OCI-LY7 (cell line): ENCODE measurements around the gene SWAP70. TPM values are rescaled to one million over a fixed set of nuclear protein-coding genes. Genes with fewer than 3 reads are reported as not detected.

ENCODE experiments used
- BruUV-seq: library from RNA; stranded (reverse); fragments of 400-500 nt; replicated peaks from 2 replicates; lab custom pipeline; 2021; lab: Mats Ljungman, UMichigan
- CTCF ChIA-PET: fragments of 300-600 bp; sonication (Branson Sonifier 250); formaldehyde crosslinking; loops from one replicate; lab custom pipeline; 2022; ENCODE audit warnings: antibody characterized with exemption; ENCODE audit not compliant: unreplicated experiment; lab: Charles Lee
- POLR2A ChIA-PET: fragments of 300-600 bp; sonication (Branson Sonifier 250); formaldehyde crosslinking; loops from one replicate; lab custom pipeline; 2022; ENCODE audit warnings: antibody characterized with exemption; lab: Charles Lee
- DNase-seq: peaks from one replicate; pipeline ENCODE4 v3.0.0-alpha.2; 2015; ENCODE audit warnings: low spot score
- H2AFZ ChIP-seq: fragments of 200-600 bp; sonication (generic), shearing (Covaris generic); 2 replicates; pipeline ENCODE4 v1.6.1; 2014; ENCODE audit warnings: mild to moderate bottlenecking, antibody characterized with exemption, low read length, moderate library complexity
- H3K27ac ChIP-seq: fragments of 200-600 bp; sonication (generic); 2 replicates; pipeline ENCODE4 v1.5.1; 2014; ENCODE audit warnings: mixed run types, low read depth, mild to moderate bottlenecking, moderate library complexity, low read length, inconsistent platforms; ENCODE audit not compliant: poor library complexity, severe bottlenecking
- H3K36me3 ChIP-seq: fragments of 200-600 bp; sonication (generic); 2 replicates; pipeline ENCODE4 v1.6.1; 2014; ENCODE audit warnings: mild to moderate bottlenecking, antibody characterized with exemption, low read length, moderate library complexity, mixed read lengths; ENCODE audit not compliant: insufficient read depth
- H3K4me1 ChIP-seq: fragments of 200-600 bp; sonication (generic); 2 replicates; pipeline ENCODE4 v1.5.1; 2014; ENCODE audit warnings: mild to moderate bottlenecking, low read length; ENCODE audit not compliant: insufficient read depth, poor library complexity, severe bottlenecking
- H3K4me2 ChIP-seq: fragments of 200-600 bp; sonication (generic); 2 replicates; pipeline ENCODE4 v1.6.1; 2014; ENCODE audit warnings: mild to moderate bottlenecking, low read length
- H3K4me3 ChIP-seq: fragments of 200-600 bp; sonication (generic); 2 replicates; pipeline ENCODE4 v1.5.1; 2014; ENCODE audit warnings: mild to moderate bottlenecking, low read depth, low read length; ENCODE audit not compliant: poor library complexity, severe bottlenecking
- H3K79me2 ChIP-seq: fragments of 200-600 bp; sonication (generic); 2 replicates; pipeline ENCODE4 v1.6.1; 2016; ENCODE audit warnings: low read depth, mild to moderate bottlenecking, low read length, moderate library complexity, mixed read lengths; ENCODE audit not compliant: insufficient read depth
- H3K9me2 ChIP-seq: fragments of 200-600 bp; sonication (generic); 2 replicates; pipeline ENCODE4 v1.6.1; 2016; ENCODE audit warnings: mild to moderate bottlenecking, low read length, mixed read lengths; ENCODE audit not compliant: insufficient read depth
- H3K9me3 ChIP-seq: fragments of 200-600 bp; sonication (generic); 2 replicates; pipeline ENCODE4 v1.6.1; 2014; ENCODE audit warnings: mild to moderate bottlenecking, mixed run types, low read length, mixed read lengths
- H4K20me1 ChIP-seq: fragments of 200-600 bp; sonication (generic); 2 replicates; pipeline ENCODE4 v1.6.1; 2014; ENCODE audit warnings: mild to moderate bottlenecking, antibody characterized with exemption, low read length, moderate library complexity, mixed read lengths; ENCODE audit not compliant: insufficient read depth
- EZH2phosphoT487 ChIP-seq: fragments of 200-600 bp; sonication (generic); IDR thresholded peaks from 2 replicates; pipeline ENCODE4 v1.6.1; 2018; ENCODE audit warnings: low read depth, borderline replicate concordance, mild to moderate bottlenecking, mixed run types, antibody characterized with exemption, low read length, moderate library complexity, mixed read lengths
- intact Hi-C: fragments of 100-400 bp; cut with micrococcal nuclease; formaldehyde crosslinking; loops from one replicate; pipeline ENCODE4 v1.10.0; 2022; ENCODE audit not compliant: unreplicated experiment
- total RNA-seq, 2 experiments: library from RNA; depleted of rRNA in 1 of 2; stranded (reverse); fragments of >200 nt in 1 of 2; shearing (Covaris generic) in 1 of 2; gene quantifications; 2 replicates each; pipeline ENCODE4 v1.2.3, GENCODE V29; 2014 to 2022
- TF ChIP-seq, protein P1 (sequence below): fragments of 200-600 bp; sonication (generic); conservative IDR thresholded peaks from 2 replicates; pipeline ENCODE4 v1.5.1; 2014; ENCODE audit warnings: mild to moderate bottlenecking, antibody characterized with exemption, low read length, moderate library complexity, mixed read lengths

Gene SWAP70
- total RNA-seq, 2 experiments from 2014 or later: 37.5 to 110 TPM

DNA sequence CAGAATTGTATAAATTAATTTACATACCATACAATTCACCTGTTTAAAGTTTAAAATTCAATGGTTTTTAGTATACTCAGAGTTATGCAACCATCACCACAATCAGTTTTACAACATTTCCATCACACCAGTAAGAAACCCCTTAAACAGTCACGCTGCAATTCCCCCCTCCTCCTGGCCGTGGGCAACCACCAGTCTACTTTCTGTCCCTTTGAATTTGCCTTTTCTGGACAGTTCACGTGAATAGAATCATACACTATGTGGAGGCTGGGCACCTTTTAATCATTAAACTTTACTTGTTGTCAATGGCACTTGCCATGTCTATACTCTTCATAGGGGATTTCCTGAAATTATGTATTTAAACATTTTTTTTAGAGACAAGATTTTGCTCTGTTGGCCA lies 20.1 kb upstream of the SWAP70 start:
- intact Hi-C loops: no loop called here
- POLR2A ChIA-PET: no interaction called here
- H4K20me1 ChIP-seq: no peaks in the 10 kb centered on the region
- peak overlapping the region; percentile 63; the same call in 1 of the 2 replicates for H2AFZ ChIP-seq
- H3K9me3 ChIP-seq: peaks cover 10% of the 10 kb centered on the region
- no peaks in the 10 kb centered on the region for H3K79me2 ChIP-seq
- H3K4me1 ChIP-seq: peaks cover 43% of the 10 kb centered on the region
- H3K27ac ChIP-seq: no peak overlapping the region
- H3K36me3 ChIP-seq: no peaks in the 10 kb centered on the region; the same call in 1 of the 2 replicates
- BruUV-seq: no TSS peak
- H3K9me2 ChIP-seq: no peaks in the 10 kb centered on the region
- no peak for DNase-seq
- CTCF ChIA-PET: no interaction called here
- no peak for TF ChIP-seq EZH2phosphoT487
- TF ChIP-seq, protein P1, sequence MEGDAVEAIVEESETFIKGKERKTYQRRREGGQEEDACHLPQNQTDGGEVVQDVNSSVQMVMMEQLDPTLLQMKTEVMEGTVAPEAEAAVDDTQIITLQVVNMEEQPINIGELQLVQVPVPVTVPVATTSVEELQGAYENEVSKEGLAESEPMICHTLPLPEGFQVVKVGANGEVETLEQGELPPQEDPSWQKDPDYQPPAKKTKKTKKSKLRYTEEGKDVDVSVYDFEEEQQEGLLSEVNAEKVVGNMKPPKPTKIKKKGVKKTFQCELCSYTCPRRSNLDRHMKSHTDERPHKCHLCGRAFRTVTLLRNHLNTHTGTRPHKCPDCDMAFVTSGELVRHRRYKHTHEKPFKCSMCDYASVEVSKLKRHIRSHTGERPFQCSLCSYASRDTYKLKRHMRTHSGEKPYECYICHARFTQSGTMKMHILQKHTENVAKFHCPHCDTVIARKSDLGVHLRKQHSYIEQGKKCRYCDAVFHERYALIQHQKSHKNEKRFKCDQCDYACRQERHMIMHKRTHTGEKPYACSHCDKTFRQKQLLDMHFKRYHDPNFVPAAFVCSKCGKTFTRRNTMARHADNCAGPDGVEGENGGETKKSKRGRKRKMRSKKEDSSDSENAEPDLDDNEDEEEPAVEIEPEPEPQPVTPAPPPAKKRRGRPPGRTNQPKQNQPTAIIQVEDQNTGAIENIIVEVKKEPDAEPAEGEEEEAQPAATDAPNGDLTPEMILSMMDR: no peak
- no peak overlapping the region for H3K4me3 ChIP-seq
- H3K4me2 ChIP-seq: peak overlapping the region; percentile 44

DNA sequence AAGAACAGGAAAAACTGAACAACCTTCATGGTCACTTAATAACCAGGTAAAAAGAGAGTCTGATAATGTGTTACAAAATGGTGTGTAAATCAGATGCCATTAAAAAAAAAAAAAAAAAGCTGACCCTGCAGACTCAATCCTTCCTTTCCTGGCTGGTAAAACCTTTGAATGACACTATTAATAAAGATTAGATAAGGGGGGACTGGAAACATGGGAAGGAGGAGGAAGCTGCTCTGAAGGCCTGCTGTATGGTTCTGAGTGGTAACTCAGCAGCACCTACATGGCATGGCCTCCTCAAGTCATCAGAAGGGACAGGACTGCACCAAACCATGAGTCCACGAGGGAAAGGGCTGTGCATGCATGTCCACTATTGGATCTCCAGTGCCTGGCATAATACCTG lies 18.0 kb upstream of the SWAP70 start:
- ChIA-PET CTCF (no interaction called here), POLR2A (no interaction called here)
- Histone ChIP-seq H3K27ac (no peak overlapping the region), H3K4me1 (peaks cover 29% of the 10 kb centered on the region), H3K36me3 (no peaks in the 10 kb centered on the region; the same call in 1 of the 2 replicates), H4K20me1 (no peaks in the 10 kb centered on the region), H3K79me2 (no peaks in the 10 kb centered on the region), H2AFZ (no peak overlapping the region), H3K4me2 (no peak overlapping the region), H3K9me2 (no peaks in the 10 kb centered on the region), H3K4me3 (no peak overlapping the region), H3K9me3 (peaks cover 18% of the 10 kb centered on the region)
- intact Hi-C loops: no loop called here
- TF ChIP-seq, protein P1: no peak
- TF ChIP-seq EZH2phosphoT487: no peak
- DNase-seq: no peak
- BruUV-seq: no TSS peak

DNA sequence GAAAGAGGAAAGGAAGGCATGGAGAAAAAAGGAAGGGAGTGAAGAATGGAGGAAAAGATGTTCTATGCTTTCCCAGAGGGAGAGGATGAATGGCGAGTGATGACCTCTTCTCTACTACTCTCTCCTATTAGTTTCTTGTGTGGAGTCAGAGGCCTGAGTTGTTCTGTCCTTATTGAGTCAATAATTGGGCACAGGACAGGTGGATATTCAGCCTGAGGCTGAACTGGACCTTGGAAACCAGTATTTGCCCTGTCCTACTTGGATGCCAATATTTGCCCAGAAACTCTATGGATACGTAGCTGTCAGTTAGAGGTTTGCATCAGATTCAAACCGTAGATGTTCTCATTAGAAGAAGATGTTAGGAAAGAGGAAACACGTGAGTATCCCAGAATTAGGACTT lies 17.6 kb upstream of the SWAP70 start:
- Histone ChIP-seq H3K79me2 (no peaks in the 10 kb centered on the region), H3K9me3 (peaks cover 18% of the 10 kb centered on the region), H3K4me2 (no peak overlapping the region), H3K36me3 (no peaks in the 10 kb centered on the region; the same call in 1 of the 2 replicates), H4K20me1 (no peaks in the 10 kb centered on the region), H3K27ac (no peak overlapping the region), H2AFZ (no peak overlapping the region), H3K9me2 (no peaks in the 10 kb centered on the region), H3K4me3 (no peak overlapping the region), H3K4me1 (peaks cover 29% of the 10 kb centered on the region)
- ChIA-PET CTCF (no interaction called here), POLR2A (interaction anchor here (0.6 to 3.2 kb wide), 2 partner anchors 9 to 48 kb away, joined by 4 to 17 read pairs; no protein-coding TSS in a partner anchor)
- intact Hi-C loops: no loop called here
- no peak for DNase-seq
- no TSS peak for BruUV-seq
- TF ChIP-seq, protein P1: no peak
- TF ChIP-seq EZH2phosphoT487: no peak
